GM20431 (cell line): Measurements from ENCODE around the gene B3GALT4.
"Not testable (repeated sequence)": the region's sequence is repeated elsewhere in the genome, so short reads cannot be mapped to it uniquely, and the experiment has no call there.

ENCODE experiments used
- in situ Hi-C: fragments of 300-500 bp; cut with MseI, MboI; formaldehyde crosslinking; loops from one replicate; pipeline ENCODE4 v1.15.0; 2020; ENCODE audit warnings: low sequenced_read_pairs; ENCODE audit not compliant: unreplicated experiment

The B3GALT4 gene

GRCh38 chr6:33271468-33272274, 5.3 kb upstream of the B3GALT4 start, which contains the start of the genes RPS18 and VPS52:
Gene RPS18, plus strand, starts transcription at chr6:33272075. Its CDS starts 45 bp downstream, at chr6:33272120.
Gene VPS52, minus strand, starts transcription at chr6:33271876. Its CDS starts 201 bp downstream, at chr6:33271675.
- in situ Hi-C loops: no loop called here

GRCh38 chr6:33272275-33273128, 4.4 kb upstream of the B3GALT4 start:
- in situ Hi-C loops: no loop called here

- in situ Hi-C loops: no loop called here
Measured at GRCh38 chr6:33273129-33273923, 3.6 kb upstream of the B3GALT4 start.

GRCh38 chr6:33273924-33274902, 2.7 kb upstream of the B3GALT4 start:
- in situ Hi-C loops: no loop called here

- in situ Hi-C loops: not testable (repeated sequence)
Measured at GRCh38 chr6:33275795-33276580, 935 bp upstream of the B3GALT4 start.

- in situ Hi-C loops: no loop called here
Measured at GRCh38 chr6:33276581-33276863, 401 bp upstream of the B3GALT4 start.

GRCh38 chr6:33277663-33278391, 904 bp downstream of the B3GALT4 start:
- in situ Hi-C loops: no loop called here

- in situ Hi-C loops: no loop called here
Measured at GRCh38 chr6:33278392-33278741, 1.4 kb downstream of the B3GALT4 start.

- in situ Hi-C loops: no loop called here
Measured at GRCh38 chr6:33278810-33279209, 1.9 kb downstream of the B3GALT4 start.

- in situ Hi-C loops: no loop called here
Measured at GRCh38 chr6:33279257-33279695, 2.4 kb downstream of the B3GALT4 start.

GRCh38 chr6:33279971-33280511, 3.1 kb downstream of the B3GALT4 start:
- in situ Hi-C loops: no loop called here

GRCh38 chr6:33280539-33280938, 3.6 kb downstream of the B3GALT4 start:
- in situ Hi-C loops: no loop called here

GRCh38 chr6:33285214-33285613, 8.3 kb downstream of the B3GALT4 start:
- in situ Hi-C loops: not testable (repeated sequence)

- in situ Hi-C loops: no loop called here
Measured at GRCh38 chr6:33286946-33287914, 10.3 kb downstream of the B3GALT4 start.

GRCh38 chr6:33288141-33288920, 11.4 kb downstream of the B3GALT4 start:
- in situ Hi-C loops: no loop called here
